ENCODE data around the gene FLNB. TPM values are rescaled to one million over a fixed set of nuclear protein-coding genes. Genes with fewer than 3 reads are reported as not detected.
"Not testable (repeated sequence)": the region's sequence is repeated elsewhere in the genome, so short reads cannot be mapped to it uniquely, and the experiment has no call there.

Gene FLNB
- polyA plus RNA-seq, 4 donors, result 172 to 239 (median 185) TPM

GRCh38 chr3:58048301-58048700, 40.1 kb downstream of the FLNB start:
- no peak for DNase-seq (ENCODE audit: low read depth in 4 of 4, low spot score in 3 of 4)

- no peak for DNase-seq (ENCODE audit: low read depth in 4 of 4, low spot score in 3 of 4)
Measured at GRCh38 chr3:58049143-58049785, 41.0 kb downstream of the FLNB start.

- no peak for DNase-seq (ENCODE audit: low read depth in 4 of 4, low spot score in 3 of 4)
Measured at GRCh38 chr3:58051196-58051595, 43.0 kb downstream of the FLNB start.

GRCh38 chr3:58051658-58052261, 43.5 kb downstream of the FLNB start:
- not testable (repeated sequence) for DNase-seq (ENCODE audit: low read depth in 4 of 4, low spot score in 3 of 4)

GRCh38 chr3:58052373-58053273, 44.4 kb downstream of the FLNB start:
- no peak for DNase-seq (ENCODE audit: low read depth in 4 of 4, low spot score in 3 of 4)

- no peak for DNase-seq (ENCODE audit: low read depth in 4 of 4, low spot score in 3 of 4)
Measured at GRCh38 chr3:58054652-58055051, 46.4 kb downstream of the FLNB start.

- DNase-seq (ENCODE audit: low read depth in 4 of 4, low spot score in 3 of 4), result no peak
Measured at GRCh38 chr3:58055314-58055713, 47.1 kb downstream of the FLNB start.

GRCh38 chr3:58055891-58056290, 47.7 kb downstream of the FLNB start:
- not testable (repeated sequence) for DNase-seq (ENCODE audit: low read depth in 4 of 4, low spot score in 3 of 4)

GRCh38 chr3:58058361-58059263, 50.4 kb downstream of the FLNB start:
- DNase-seq (ENCODE audit: low read depth in 4 of 4, low spot score in 3 of 4), result no peak

GRCh38 chr3:58059349-58060321, 51.4 kb downstream of the FLNB start:
- DNase-seq (ENCODE audit: low read depth in 4 of 4, low spot score in 3 of 4), result peak in 2 of 4 donors; percentile 71 to 77

- DNase-seq (ENCODE audit: low read depth in 4 of 4, low spot score in 3 of 4), result peak in 1 of 4 donors; percentile 69
Measured at GRCh38 chr3:58062472-58062871, 54.2 kb downstream of the FLNB start.

GRCh38 chr3:58063022-58063815, 55.0 kb downstream of the FLNB start:
- no peak for DNase-seq (ENCODE audit: low read depth in 4 of 4, low spot score in 3 of 4)

- no peak for DNase-seq (ENCODE audit: low read depth in 4 of 4, low spot score in 3 of 4)
Measured at GRCh38 chr3:58064923-58065638, 56.9 kb downstream of the FLNB start.

- DNase-seq (ENCODE audit: low read depth in 4 of 4, low spot score in 3 of 4), result no peak
Measured at GRCh38 chr3:58065700-58066167, 57.5 kb downstream of the FLNB start.

- no peak for DNase-seq (ENCODE audit: low read depth in 4 of 4, low spot score in 3 of 4)
Measured at GRCh38 chr3:58066842-58067241, 58.6 kb downstream of the FLNB start.

- no peak for DNase-seq (ENCODE audit: low read depth in 4 of 4, low spot score in 3 of 4)
Measured at GRCh38 chr3:58068122-58068809, 60.0 kb downstream of the FLNB start.

GRCh38 chr3:58071480-58071971, 63.3 kb downstream of the FLNB start:
- no peak for DNase-seq (ENCODE audit: low read depth in 4 of 4, low spot score in 3 of 4)
